ENCODE results near the gene PMVK.
"Not testable (repeated sequence)": the region's sequence is repeated elsewhere in the genome, so short reads cannot be mapped to it uniquely, and the experiment has no call there.

Gene PMVK

GRCh38 chr1:154936555-154937084 lies at the start of gene PMVK:
PMVK (minus strand) TSS chr1:154936719; CDS start chr1:154936685, 34 bp downstream.
- peak; percentile 84 for DNase-seq (ENCODE audit: low read depth)

- no peak for DNase-seq (ENCODE audit: low read depth)
Measured at GRCh38 chr1:154983776-154984466, 47.4 kb upstream of the PMVK start.

- peak; percentile 94 for DNase-seq (ENCODE audit: low read depth)
Measured at GRCh38 chr1:154982897-154983648, 46.6 kb upstream of the PMVK start, which contains the start of gene FLAD1. FLAD1 (plus strand) TSS chr1:154983344; CDS start chr1:154983695, 351 bp downstream.

GRCh38 chr1:154982341-154982740 lies 45.8 kb upstream of the PMVK start:
- no peak for DNase-seq (ENCODE audit: low read depth)

GRCh38 chr1:154978360-154978759 lies 41.8 kb upstream of the PMVK start:
- DNase-seq (ENCODE audit: low read depth): no peak

GRCh38 chr1:154977762-154978161 lies 41.2 kb upstream of the PMVK start:
- not testable (repeated sequence) for DNase-seq (ENCODE audit: low read depth)

GRCh38 chr1:154975409-154976059 lies 39.0 kb upstream of the PMVK start:
- peak; percentile 60 for DNase-seq (ENCODE audit: low read depth)

GRCh38 chr1:154974808-154975408 lies 38.4 kb upstream of the PMVK start:
- peak; percentile 87 for DNase-seq (ENCODE audit: low read depth)

GRCh38 chr1:154974102-154974807 lies 37.7 kb upstream of the PMVK start, which contains the start of gene CKS1B:
CKS1B (plus strand) TSS chr1:154974681; CDS start chr1:154974746, 65 bp downstream.
- DNase-seq (ENCODE audit: low read depth): peak; percentile 91

GRCh38 chr1:154973344-154974101 lies 37.0 kb upstream of the PMVK start:
- DNase-seq (ENCODE audit: low read depth): peak; percentile 90

GRCh38 chr1:154972517-154973343 lies 36.2 kb upstream of the PMVK start:
- no peak for DNase-seq (ENCODE audit: low read depth)

GRCh38 chr1:154972213-154972516 lies 35.6 kb upstream of the PMVK start:
- DNase-seq (ENCODE audit: low read depth): no peak

GRCh38 chr1:154971341-154971998 lies 35.0 kb upstream of the PMVK start:
- DNase-seq (ENCODE audit: low read depth): no peak

- DNase-seq (ENCODE audit: low read depth): peak; percentile 49
Measured at GRCh38 chr1:154970631-154971340, 34.3 kb upstream of the PMVK start, which contains the start of gene SHC1. SHC1 (minus strand) TSS chr1:154970747; CDS start chr1:154970526, 221 bp downstream.

GRCh38 chr1:154969860-154970452 lies 33.4 kb upstream of the PMVK start:
- no peak for DNase-seq (ENCODE audit: low read depth)

GRCh38 chr1:154969246-154969645 lies 32.7 kb upstream of the PMVK start:
- DNase-seq (ENCODE audit: low read depth): no peak

- no peak for DNase-seq (ENCODE audit: low read depth)
Measured at GRCh38 chr1:154968731-154969130, 32.2 kb upstream of the PMVK start.

- no peak for DNase-seq (ENCODE audit: low read depth)
Measured at GRCh38 chr1:154967331-154967950, 30.9 kb upstream of the PMVK start.

All from activated T-cell treated with anti-CD3 and anti-CD28 coated beads for 48 hours (primary cell).